ENCODE data around the gene ROPN1B. TPM values are rescaled to one million over a fixed set of nuclear protein-coding genes. Genes with fewer than 3 reads are reported as not detected.
"Not testable (repeated sequence)": the region's sequence is repeated elsewhere in the genome, so short reads cannot be mapped to it uniquely, and the experiment has no call there.

ROPN1B gene
- total and polyA plus RNA-seq, 2 experiments from 2014 or later: not detected

DNA sequence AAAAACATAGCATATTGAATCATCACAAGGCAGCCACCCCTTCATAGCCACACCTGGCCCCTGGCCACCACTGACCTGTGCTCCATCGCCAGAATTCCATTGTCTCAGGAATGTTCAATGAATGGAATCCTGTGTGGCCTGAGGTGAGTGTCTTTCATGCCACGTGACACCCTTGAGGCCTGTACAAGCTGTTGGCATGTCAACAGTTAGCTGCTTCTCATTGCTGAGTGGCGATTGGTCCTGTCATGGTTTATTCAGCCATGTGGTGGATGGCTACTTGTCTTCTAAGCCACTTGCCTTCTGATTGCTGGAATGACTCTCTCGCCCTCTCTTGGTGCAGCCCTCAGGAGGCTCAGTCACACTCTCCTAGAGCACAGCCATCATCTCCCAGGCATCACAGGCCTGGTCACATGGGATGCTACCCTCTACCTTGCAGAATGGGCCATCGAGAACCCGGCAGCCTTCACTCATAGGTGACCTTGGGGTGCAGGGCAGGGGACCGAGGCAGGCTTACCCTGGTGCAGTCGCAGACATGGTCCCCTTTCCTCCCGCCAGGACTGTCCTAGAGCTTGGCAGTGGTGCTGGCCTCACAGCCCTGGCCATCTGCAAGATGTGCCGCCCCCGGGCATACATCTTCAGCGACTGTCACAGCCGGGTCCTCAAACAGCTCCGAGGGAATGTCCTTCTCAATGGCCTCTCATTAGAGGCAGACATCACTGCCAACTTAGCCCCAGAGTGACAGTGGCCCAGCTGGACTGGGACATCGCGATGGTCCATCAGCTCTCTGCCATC lies 45.5 kb upstream of the ROPN1B start:
- not testable (repeated sequence) for H3K36me3 Mint-ChIP-seq (ENCODE audit: low read depth)

DNA sequence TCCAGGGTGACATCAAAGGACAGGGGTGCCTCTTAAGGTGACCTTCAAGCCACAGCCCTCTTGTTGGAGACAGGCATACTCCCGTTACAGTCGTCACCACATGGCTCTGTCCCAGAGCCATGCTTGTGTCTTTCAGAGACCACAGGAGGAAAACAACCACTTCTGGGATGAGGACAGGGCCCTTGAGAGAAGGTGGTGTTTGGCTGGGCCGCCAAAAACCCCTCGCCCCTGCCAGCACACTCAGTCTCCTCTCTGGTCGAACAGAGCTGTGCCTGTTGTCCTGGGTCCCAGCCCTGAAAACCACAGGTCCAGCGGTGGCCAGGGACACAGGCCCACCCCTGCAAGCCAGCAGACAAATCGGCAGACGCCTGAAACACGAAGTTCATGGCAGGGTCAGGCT lies 44.7 kb upstream of the ROPN1B start:
- not testable (repeated sequence) for ATAC-seq; H3K4me1 Mint-ChIP-seq; H3K9me3 Mint-ChIP-seq; H3K4me2 ChIP-seq; H3K4me3 Mint-ChIP-seq; H3K27ac ChIP-seq (ENCODE audit: low read depth); H2AFZ ChIP-seq; H3K9me2 ChIP-seq (ENCODE audit: insufficient read depth); DNase-seq (ENCODE audit: low spot score); H3K36me3 Mint-ChIP-seq (ENCODE audit: low read depth); H3K4me3 ChIP-seq; H3K79me2 ChIP-seq (replicated peaks; ENCODE audit: insufficient read depth); H3K27ac Mint-ChIP-seq; H3K27me3 ChIP-seq (ENCODE audit: insufficient read depth); H4K20me1 ChIP-seq (replicated peaks; ENCODE audit: insufficient read depth); H3K36me3 ChIP-seq (ENCODE audit: insufficient read depth); H3F3A ChIP-seq (replicated peaks; ENCODE audit: low read depth); H3K4me1 ChIP-seq (ENCODE audit: insufficient read depth)
- peaks cover 14% of the 10 kb centered on the region for H3K27me3 Mint-ChIP-seq (ENCODE audit: insufficient read depth, low read depth, poor library complexity)

More for the DNA sequence above, 45.5 kb upstream of the ROPN1B start:
- H3K27ac ChIP-seq (ENCODE audit: low read depth); H3K4me1 ChIP-seq (ENCODE audit: insufficient read depth); H3K27ac Mint-ChIP-seq; H3K27me3 ChIP-seq (ENCODE audit: insufficient read depth); H3F3A ChIP-seq (replicated peaks; ENCODE audit: low read depth); H3K9me3 Mint-ChIP-seq; H3K79me2 ChIP-seq (replicated peaks; ENCODE audit: insufficient read depth); H3K4me2 ChIP-seq; H4K20me1 ChIP-seq (replicated peaks; ENCODE audit: insufficient read depth); H3K4me3 ChIP-seq; H3K9me2 ChIP-seq (ENCODE audit: insufficient read depth); DNase-seq (ENCODE audit: low spot score); H3K4me3 Mint-ChIP-seq; H3K36me3 ChIP-seq (ENCODE audit: insufficient read depth); H3K4me1 Mint-ChIP-seq; H2AFZ ChIP-seq; ATAC-seq: not testable (repeated sequence)
- peaks cover 14% of the 10 kb centered on the region for H3K27me3 Mint-ChIP-seq (ENCODE audit: insufficient read depth, low read depth, poor library complexity)
- TF ChIP-seq, protein P1, sequence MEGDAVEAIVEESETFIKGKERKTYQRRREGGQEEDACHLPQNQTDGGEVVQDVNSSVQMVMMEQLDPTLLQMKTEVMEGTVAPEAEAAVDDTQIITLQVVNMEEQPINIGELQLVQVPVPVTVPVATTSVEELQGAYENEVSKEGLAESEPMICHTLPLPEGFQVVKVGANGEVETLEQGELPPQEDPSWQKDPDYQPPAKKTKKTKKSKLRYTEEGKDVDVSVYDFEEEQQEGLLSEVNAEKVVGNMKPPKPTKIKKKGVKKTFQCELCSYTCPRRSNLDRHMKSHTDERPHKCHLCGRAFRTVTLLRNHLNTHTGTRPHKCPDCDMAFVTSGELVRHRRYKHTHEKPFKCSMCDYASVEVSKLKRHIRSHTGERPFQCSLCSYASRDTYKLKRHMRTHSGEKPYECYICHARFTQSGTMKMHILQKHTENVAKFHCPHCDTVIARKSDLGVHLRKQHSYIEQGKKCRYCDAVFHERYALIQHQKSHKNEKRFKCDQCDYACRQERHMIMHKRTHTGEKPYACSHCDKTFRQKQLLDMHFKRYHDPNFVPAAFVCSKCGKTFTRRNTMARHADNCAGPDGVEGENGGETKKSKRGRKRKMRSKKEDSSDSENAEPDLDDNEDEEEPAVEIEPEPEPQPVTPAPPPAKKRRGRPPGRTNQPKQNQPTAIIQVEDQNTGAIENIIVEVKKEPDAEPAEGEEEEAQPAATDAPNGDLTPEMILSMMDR (conservative IDR thresholded peaks at IDR 0.05; ENCODE audit: low read depth in 2 of 2): 0 out of 4 replicates have a peak, but pooled peaks of 1 of the 2 experiments have one; percentile 2

DNA sequence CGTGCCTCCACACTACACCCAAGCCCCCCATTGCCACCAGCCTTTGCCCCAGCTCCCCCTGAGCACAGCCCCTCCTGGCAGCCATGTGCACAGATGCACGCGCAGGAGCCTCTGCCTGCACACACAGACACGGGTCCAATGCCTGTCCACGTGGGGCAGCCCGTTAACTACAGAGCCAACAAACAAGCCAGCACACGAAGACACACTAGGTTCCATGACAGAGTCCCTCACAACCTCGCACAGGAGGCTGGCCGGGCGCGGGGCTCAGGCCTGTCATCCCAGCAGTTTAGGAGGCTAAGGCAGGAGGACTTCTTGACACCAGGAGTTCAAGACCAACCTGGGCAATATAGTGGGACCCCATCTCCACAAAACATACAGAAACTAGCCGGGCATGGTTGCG lies 43.3 kb upstream of the ROPN1B start:
- peaks cover 11% of the 10 kb centered on the region; the same call in 2 of the 3 replicates for H3K4me1 Mint-ChIP-seq
- H3K27me3 ChIP-seq (ENCODE audit: insufficient read depth); H3K4me3 ChIP-seq; H3K27me3 Mint-ChIP-seq (ENCODE audit: insufficient read depth, low read depth, poor library complexity); H3K79me2 ChIP-seq (replicated peaks; ENCODE audit: insufficient read depth); H2AFZ ChIP-seq; ATAC-seq; H3K36me3 ChIP-seq (ENCODE audit: insufficient read depth); DNase-seq (ENCODE audit: low spot score); H3K4me3 Mint-ChIP-seq; H3K27ac ChIP-seq (ENCODE audit: low read depth); H3K9me3 Mint-ChIP-seq; H3K9me2 ChIP-seq (ENCODE audit: insufficient read depth); H3K27ac Mint-ChIP-seq; H4K20me1 ChIP-seq (replicated peaks; ENCODE audit: insufficient read depth); H3K4me1 ChIP-seq (ENCODE audit: insufficient read depth); H3K4me2 ChIP-seq; H3K36me3 Mint-ChIP-seq (ENCODE audit: low read depth); H3F3A ChIP-seq (replicated peaks; ENCODE audit: low read depth): not testable (repeated sequence)

Data from GM23338 (cell line).